ENCODE measurements around the gene YIPF2. TPM values are rescaled to one million over a fixed set of nuclear protein-coding genes. Genes with fewer than 3 reads are reported as not detected.

The YIPF2 gene
- total and polyA plus RNA-seq, 3 donors from 2014 or later: 95.3 to 143 (median 106) TPM

Other genes with a start within 250 kb of the YIPF2 start
- gene QTRT1, start 227.2 kb downstream of the YIPF2 start, total RNA-seq: 10 to 100 TPM; 44.3 to 44.6 TPM
- 27.8 TPM for gene QTRT1, start 227.2 kb downstream of the YIPF2 start, polyA plus RNA-seq (ENCODE audit: insufficient read depth, low read depth, low replicate concordance)
- gene DNM2, start 210.6 kb downstream of the YIPF2 start, total RNA-seq: 100 to 1,000 TPM; 226 to 274 TPM
- 166 TPM for gene DNM2, start 210.6 kb downstream of the YIPF2 start, polyA plus RNA-seq (ENCODE audit: insufficient read depth, low read depth, low replicate concordance)
- gene TMED1, start 92.4 kb downstream of the YIPF2 start, total RNA-seq: 10 to 100 TPM; 34.0 to 59.3 TPM
- 30.2 TPM for gene TMED1, start 92.4 kb downstream of the YIPF2 start, polyA plus RNA-seq (ENCODE audit: insufficient read depth, low read depth, low replicate concordance)
- gene C19orf38, start 80.2 kb downstream of the YIPF2 start, total RNA-seq: 10 to 100 TPM; 17.4 to 21.0 TPM
- 19.3 TPM for gene C19orf38, start 80.2 kb downstream of the YIPF2 start, polyA plus RNA-seq (ENCODE audit: insufficient read depth, low read depth, low replicate concordance)
- 10 to 100 TPM; 79.5 to 82.4 TPM for gene CARM1, start 57.1 kb downstream of the YIPF2 start, total RNA-seq
- gene CARM1, start 57.1 kb downstream of the YIPF2 start, polyA plus RNA-seq (ENCODE audit: insufficient read depth, low read depth, low replicate concordance): 110 TPM
- gene TIMM29, start 172 bp upstream of the YIPF2 start, total RNA-seq: 10 to 100 TPM; 40.9 to 45.7 TPM
- 20.2 TPM for gene TIMM29, start 172 bp upstream of the YIPF2 start, polyA plus RNA-seq (ENCODE audit: insufficient read depth, low read depth, low replicate concordance)
- 100 to 1,000 TPM; 180 to 188 TPM for gene SMARCA4, start 32.4 kb upstream of the YIPF2 start, total RNA-seq
- 141 TPM for gene SMARCA4, start 32.4 kb upstream of the YIPF2 start, polyA plus RNA-seq (ENCODE audit: insufficient read depth, low read depth, low replicate concordance)
- gene LDLR, start 160.8 kb upstream of the YIPF2 start, total RNA-seq: 10 to 100 TPM; 12.5 to 19.0 TPM
- gene LDLR, start 160.8 kb upstream of the YIPF2 start, polyA plus RNA-seq (ENCODE audit: insufficient read depth, low read depth, low replicate concordance): 20.1 TPM
- gene SPC24, start 227.1 kb upstream of the YIPF2 start, total RNA-seq: 1 to 10 TPM; 7.1 to 7.4 TPM
- 5.4 TPM for gene SPC24, start 227.1 kb upstream of the YIPF2 start, polyA plus RNA-seq (ENCODE audit: insufficient read depth, low read depth, low replicate concordance)

Measured in testis (tissue), 3 donors.